GM20000 (cell line): ENCODE results near the gene SPRY4.

Experiments
- DNase-seq: peaks from one replicate; pipeline ENCODE4 v3.0.0; 2012; ENCODE audit warnings: low spot score
- CTCF ChIP-seq: IDR thresholded peaks from 2 replicates; pipeline ENCODE4 v1.5.1; 2012; ENCODE audit warnings: mild to moderate bottlenecking, control low read depth; ENCODE audit errors: extremely low read depth, missing control alignments

SPRY4 gene

GRCh38 chr5:142317173-142317572 lies 7.6 kb downstream of the SPRY4 start:
- no peak for TF ChIP-seq CTCF
- no peak for DNase-seq

- no peak for DNase-seq
- TF ChIP-seq CTCF = no peak
Observed at GRCh38 chr5:142316681-142317080, 8.1 kb downstream of the SPRY4 start.

GRCh38 chr5:142316051-142316450 lies 8.8 kb downstream of the SPRY4 start:
- no peak for TF ChIP-seq CTCF
- no peak for DNase-seq

- no peak for TF ChIP-seq CTCF
- DNase-seq = no peak
Observed at GRCh38 chr5:142315096-142315900, 9.5 kb downstream of the SPRY4 start.

- no peak for DNase-seq
- no peak for TF ChIP-seq CTCF
Observed at GRCh38 chr5:142314606-142315005, 10.2 kb downstream of the SPRY4 start.

- no peak for TF ChIP-seq CTCF
- no peak for DNase-seq
Observed at GRCh38 chr5:142314109-142314508, 10.7 kb downstream of the SPRY4 start.

- TF ChIP-seq CTCF = no peak
- DNase-seq = no peak
Observed at GRCh38 chr5:142313682-142314081, 11.1 kb downstream of the SPRY4 start.
